ENCODE measurements around the gene ELOB. TPM values are rescaled to one million over a fixed set of nuclear protein-coding genes. Genes with fewer than 3 reads are reported as not detected.
A peak's percentile ranks its signal among the peaks of the same experiment; 100 is the strongest.

ELOB gene
- total RNA-seq, 1 donor from 2014 or later: 402 TPM

- Histone ChIP-seq H2AFZ (replicated peaks) (no peak overlapping the region), H3K27ac (no peak overlapping the region), H4K20me1 (ENCODE audit: low read depth) (no peaks in the 10 kb centered on the region), H3K27me3 (no peaks in the 10 kb centered on the region), H3K4me3 (no peak overlapping the region), H3K79me2 (ENCODE audit: low read depth) (peaks cover 13% of the 10 kb centered on the region), H3K4me2 (no peak overlapping the region), H3K36me3 (no peaks in the 10 kb centered on the region), H3K9me3 (ENCODE audit: low read depth) (no peaks in the 10 kb centered on the region), H3K4me1 (peaks cover 17% of the 10 kb centered on the region), H3F3A (ENCODE audit: low read depth) (peaks cover 19% of the 10 kb centered on the region), H3K9ac (no peak overlapping the region)
- DNase-seq (ENCODE audit: low spot score): no peak
- Mint-ChIP-seq H3K27me3 (ENCODE audit: insufficient read depth, low read depth) (peaks cover 6% of the 10 kb centered on the region), H3K9me3 (no peaks in the 10 kb centered on the region), H3K4me3 (peak overlapping the region; percentile 55), H3K4me1 (peaks cover 20% of the 10 kb centered on the region), H3K36me3 (no peaks in the 10 kb centered on the region), H3K27ac (no peak overlapping the region)
- TF ChIP-seq EZH2 (IDR thresholded peaks at IDR 0.05): no peak
- TF ChIP-seq, protein P1, sequence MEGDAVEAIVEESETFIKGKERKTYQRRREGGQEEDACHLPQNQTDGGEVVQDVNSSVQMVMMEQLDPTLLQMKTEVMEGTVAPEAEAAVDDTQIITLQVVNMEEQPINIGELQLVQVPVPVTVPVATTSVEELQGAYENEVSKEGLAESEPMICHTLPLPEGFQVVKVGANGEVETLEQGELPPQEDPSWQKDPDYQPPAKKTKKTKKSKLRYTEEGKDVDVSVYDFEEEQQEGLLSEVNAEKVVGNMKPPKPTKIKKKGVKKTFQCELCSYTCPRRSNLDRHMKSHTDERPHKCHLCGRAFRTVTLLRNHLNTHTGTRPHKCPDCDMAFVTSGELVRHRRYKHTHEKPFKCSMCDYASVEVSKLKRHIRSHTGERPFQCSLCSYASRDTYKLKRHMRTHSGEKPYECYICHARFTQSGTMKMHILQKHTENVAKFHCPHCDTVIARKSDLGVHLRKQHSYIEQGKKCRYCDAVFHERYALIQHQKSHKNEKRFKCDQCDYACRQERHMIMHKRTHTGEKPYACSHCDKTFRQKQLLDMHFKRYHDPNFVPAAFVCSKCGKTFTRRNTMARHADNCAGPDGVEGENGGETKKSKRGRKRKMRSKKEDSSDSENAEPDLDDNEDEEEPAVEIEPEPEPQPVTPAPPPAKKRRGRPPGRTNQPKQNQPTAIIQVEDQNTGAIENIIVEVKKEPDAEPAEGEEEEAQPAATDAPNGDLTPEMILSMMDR (IDR thresholded peaks at IDR 0.05): no peak
- TF ChIP-seq EZH2phosphoT487 (IDR thresholded peaks at IDR 0.05): no peak
These were observed 5.7 kb upstream of the ELOB start for GRCh38 chr16:2782583-2783351.

- peaks cover 36% of the 10 kb centered on the region for H3K79me2 ChIP-seq (ENCODE audit: low read depth)
- H3K4me1 ChIP-seq: peaks cover 20% of the 10 kb centered on the region
- H3K36me3 Mint-ChIP-seq: peaks cover 3% of the 10 kb centered on the region
- H3K9me3 Mint-ChIP-seq: no peaks in the 10 kb centered on the region
- no peak overlapping the region for H2AFZ ChIP-seq (replicated peaks)
- peaks cover 23% of the 10 kb centered on the region for H3K4me1 Mint-ChIP-seq
- no peak overlapping the region for H3K27ac ChIP-seq
- peaks cover 19% of the 10 kb centered on the region for H3F3A ChIP-seq (ENCODE audit: low read depth)
- H4K20me1 ChIP-seq (ENCODE audit: low read depth): peaks cover 16% of the 10 kb centered on the region
- no peaks in the 10 kb centered on the region for H3K9me3 ChIP-seq (ENCODE audit: low read depth)
- H3K27ac Mint-ChIP-seq: no peak overlapping the region
- no peaks in the 10 kb centered on the region for H3K27me3 ChIP-seq
- DNase-seq (ENCODE audit: low spot score): peak; percentile 39
- H3K36me3 ChIP-seq: no peaks in the 10 kb centered on the region
- no peak overlapping the region for H3K9ac ChIP-seq
- H3K4me3 ChIP-seq: no peak overlapping the region
- H3K4me3 Mint-ChIP-seq: peak overlapping the region; percentile 94
- TF ChIP-seq, protein P1 (IDR thresholded peaks at IDR 0.05): no peak
- TF ChIP-seq EZH2phosphoT487 (IDR thresholded peaks at IDR 0.05) (no peak), EZH2 (IDR thresholded peaks at IDR 0.05) (no peak)
- no peak overlapping the region for H3K4me2 ChIP-seq
- peaks cover 7% of the 10 kb centered on the region for H3K27me3 Mint-ChIP-seq (ENCODE audit: insufficient read depth, low read depth)
These were observed 3.2 kb upstream of the ELOB start for GRCh38 chr16:2779978-2780898.

GRCh38 chr16:2779151-2779920, 2.3 kb upstream of the ELOB start:
- no peaks in the 10 kb centered on the region for H3K27me3 ChIP-seq
- H3K4me3 Mint-ChIP-seq: peak overlapping the region; percentile 94
- no peak overlapping the region for H3K9ac ChIP-seq
- H4K20me1 ChIP-seq (ENCODE audit: low read depth): peaks cover 17% of the 10 kb centered on the region
- DNase-seq (ENCODE audit: low spot score): peak; percentile 29
- no peaks in the 10 kb centered on the region for H3K9me3 Mint-ChIP-seq
- H3K27me3 Mint-ChIP-seq (ENCODE audit: insufficient read depth, low read depth): peaks cover 7% of the 10 kb centered on the region
- H2AFZ ChIP-seq (replicated peaks): no peak overlapping the region
- no peaks in the 10 kb centered on the region for H3K9me3 ChIP-seq (ENCODE audit: low read depth)
- no peak overlapping the region for H3K27ac ChIP-seq
- H3K36me3 ChIP-seq: no peaks in the 10 kb centered on the region
- H3F3A ChIP-seq (ENCODE audit: low read depth): peaks cover 24% of the 10 kb centered on the region
- peaks cover 20% of the 10 kb centered on the region for H3K4me1 ChIP-seq
- H3K4me1 Mint-ChIP-seq: peaks cover 23% of the 10 kb centered on the region
- H3K36me3 Mint-ChIP-seq: peaks cover 3% of the 10 kb centered on the region
- H3K27ac Mint-ChIP-seq: no peak overlapping the region
- no peak overlapping the region for H3K4me3 ChIP-seq
- peaks cover 45% of the 10 kb centered on the region for H3K79me2 ChIP-seq (ENCODE audit: low read depth)
- TF ChIP-seq, protein P1 (IDR thresholded peaks at IDR 0.05): no peak
- no peak for TF ChIP-seq EZH2phosphoT487 (IDR thresholded peaks at IDR 0.05)
- no peak for TF ChIP-seq EZH2 (IDR thresholded peaks at IDR 0.05)
- H3K4me2 ChIP-seq: no peak overlapping the region

Measured in neural progenitor cell (in vitro differentiated cells).